ENCODE measurements around the gene RGS9. TPM values are rescaled to one million over a fixed set of nuclear protein-coding genes. Genes with fewer than 3 reads are reported as not detected.

Gene RGS9
- polyA plus RNA-seq, 1 donor from 2014 or later, result 0.61 TPM

Other genes starting within 250 kb of the RGS9 start
- 4.2 TPM for gene LRRC37A3, start 217.9 kb upstream of the RGS9 start, polyA plus RNA-seq
- gene GNA13, start 80.6 kb upstream of the RGS9 start, polyA plus RNA-seq, result 37.3 TPM